GM23248 (cell line): ENCODE data around the gene KIF24.
"Not testable (repeated sequence)": the region's sequence is repeated elsewhere in the genome, so short reads cannot be mapped to it uniquely, and the experiment has no call there.

Experiments
- EZH2 ChIP-seq: fragments of 200-600 bp; sonication (generic); IDR thresholded peaks from 2 replicates; pipeline ENCODE4 v1.6.1; 2018; ENCODE audit warnings: antibody characterized with exemption, mild to moderate bottlenecking; ENCODE audit not compliant: insufficient read depth, poor library complexity, severe bottlenecking
- EZH2phosphoT487 ChIP-seq: fragments of 200-600 bp; sonication (generic); IDR thresholded peaks from 2 replicates; pipeline ENCODE4 v1.6.1; 2018; ENCODE audit warnings: antibody characterized with exemption, moderate library complexity, mild to moderate bottlenecking, low read depth; ENCODE audit not compliant: insufficient read depth

DNA sequence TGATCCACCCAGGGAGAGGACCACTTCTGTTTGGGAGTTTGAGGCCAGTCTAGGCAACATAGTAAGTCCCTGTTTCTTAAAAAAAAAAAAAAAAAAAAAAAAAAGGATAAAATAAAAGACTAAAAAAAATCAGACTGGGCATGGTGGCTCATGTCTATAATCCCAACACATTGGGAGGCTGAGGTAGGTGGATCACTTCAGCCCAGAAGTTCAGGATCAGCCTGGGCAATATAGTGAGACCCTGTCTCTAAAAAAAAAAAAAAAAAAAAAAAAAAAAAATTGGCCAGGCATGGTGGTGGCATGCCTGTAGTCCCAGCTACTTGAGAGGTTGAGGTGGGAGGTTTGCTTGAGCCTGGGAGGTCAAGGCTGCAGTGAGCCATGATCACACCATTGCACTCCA lies 9.0 kb upstream of the KIF24 start:
- TF ChIP-seq EZH2, EZH2phosphoT487: not testable (repeated sequence)
